ENCODE measurements around the gene ARHGEF40. TPM values are rescaled to one million over a fixed set of nuclear protein-coding genes. Genes with fewer than 3 reads are reported as not detected.

ARHGEF40 gene
- total and polyA plus RNA-seq, 4 experiments from 2014 or later = 0.42 to 0.66 (median 0.51) TPM

DNA sequence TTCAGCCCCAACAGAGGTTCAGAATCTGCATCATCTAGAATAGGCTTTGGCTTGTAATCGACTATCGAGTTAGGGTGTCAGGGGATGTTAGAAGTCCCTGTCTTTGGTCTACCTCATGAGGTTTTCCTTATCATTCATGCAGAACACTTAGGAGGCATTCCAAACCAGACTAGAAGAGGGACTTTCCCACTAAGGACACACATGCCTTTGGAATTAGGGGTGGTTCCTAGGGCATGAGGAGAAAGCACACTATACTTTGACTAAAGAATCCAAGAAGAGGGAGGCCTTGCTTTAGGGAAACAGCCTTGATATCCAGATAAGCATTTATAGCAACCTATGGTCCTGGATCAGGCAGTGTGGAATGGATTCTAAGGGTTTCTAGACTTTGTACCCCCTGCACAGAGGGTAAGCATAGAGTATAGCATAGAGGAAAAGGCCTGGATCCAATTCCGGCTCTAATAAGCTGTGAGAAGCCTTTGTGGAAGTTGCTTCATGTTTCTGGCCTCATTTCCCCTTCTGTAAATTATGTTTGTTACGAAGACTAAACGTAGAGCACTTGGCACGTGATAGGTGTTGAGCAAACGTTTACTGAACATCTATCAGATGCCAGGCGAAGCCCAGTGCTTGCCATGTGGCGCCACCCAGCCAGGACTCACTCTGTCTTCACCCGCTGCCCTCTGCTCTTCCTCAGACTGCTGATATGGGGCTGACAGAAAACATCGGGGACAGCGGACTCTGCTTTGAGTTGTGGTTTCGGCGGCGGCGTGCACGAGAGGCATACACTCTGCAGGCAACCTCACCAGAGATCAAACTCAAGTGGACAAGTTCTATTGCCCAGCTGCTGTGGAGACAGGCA, 15.1 kb downstream of the ARHGEF40 start:
- H3K9me3 ChIP-seq (ENCODE audit: control insufficient read depth in 1 of 2, low read length in 2 of 2) = no peaks in the 10 kb centered on the region
- POLR2A ChIA-PET (ENCODE audit: partially characterized antibody) = interaction anchor here (1.3 kb wide), 1 partner anchor 19 kb away, joined by 4 read pairs; no protein-coding TSS in a partner anchor
- peak overlapping the region in 1 of 8 donors; percentile 46 for H3K4me3 Mint-ChIP-seq
- peaks cover 18% of the 10 kb centered on the region for H3K4me1 ChIP-seq (ENCODE audit: insufficient read depth, low read length)
- peaks cover 0 to 1% of the 10 kb centered on the region in 2 donors for H3K27me3 Mint-ChIP-seq
- H3K27ac Mint-ChIP-seq = peak overlapping the region; percentile 62 to 100 (median 99)
- intact Hi-C loops (cut with micrococcal nuclease) = no loop called here
- H3K27ac ChIP-seq (ENCODE audit: low read depth, low read length) = no peak overlapping the region
- H3K4me3 ChIP-seq (ENCODE audit: low read length in 2 of 2) = no peak overlapping the region
- DNase-seq = no peak
- H3K27me3 ChIP-seq (ENCODE audit: insufficient read depth, low read length) = no peaks in the 10 kb centered on the region
- H3K36me3 ChIP-seq (ENCODE audit: insufficient read depth, low read length) = no peaks in the 10 kb centered on the region
- CTCF ChIA-PET (ENCODE audit: partially characterized antibody) = interaction anchor here (1.2 to 3.5 kb wide), 3 partner anchors 19 to 71 kb away, joined by 7 to 23 read pairs (median 11); no protein-coding TSS in a partner anchor
- H3K4me1 Mint-ChIP-seq = peaks cover 20 to 36% (median 28%) of the 10 kb centered on the region in 4 donors
- peaks cover 0 to 2% of the 10 kb centered on the region in 2 donors for H3K36me3 Mint-ChIP-seq
- peaks cover 0 to 3% (median 0%) of the 10 kb centered on the region in 8 donors for H3K9me3 Mint-ChIP-seq

DNA sequence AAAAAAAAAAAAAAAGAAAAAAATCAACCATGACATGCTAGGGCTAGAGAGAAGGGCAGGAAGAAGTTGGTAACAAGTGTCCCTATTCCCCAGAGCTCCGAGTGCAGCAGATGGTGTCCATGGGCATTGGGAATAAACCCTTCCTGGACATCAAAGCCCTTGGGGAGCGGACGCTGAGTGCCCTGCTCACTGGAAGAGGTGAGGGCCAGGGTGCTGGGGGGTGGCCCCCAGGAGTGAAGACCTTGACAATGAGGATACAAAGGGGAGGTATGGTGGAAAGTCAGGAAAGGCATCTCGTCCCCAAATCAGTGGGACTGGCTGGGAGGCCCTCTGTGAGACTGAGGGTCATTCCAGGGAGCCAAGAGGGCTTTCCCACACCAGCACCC, 16.8 kb downstream of the ARHGEF40 start:
- no peaks in the 10 kb centered on the region for H3K9me3 ChIP-seq (ENCODE audit: control insufficient read depth in 1 of 2, low read length in 2 of 2)
- H3K36me3 Mint-ChIP-seq = peaks cover 0 to 2% of the 10 kb centered on the region in 2 donors
- H3K36me3 ChIP-seq (ENCODE audit: insufficient read depth, low read length) = no peaks in the 10 kb centered on the region
- no peak overlapping the region for H3K4me3 ChIP-seq (ENCODE audit: low read length in 2 of 2)
- peak overlapping the region; percentile 93 to 100 (median 99) for H3K27ac Mint-ChIP-seq
- H3K4me1 Mint-ChIP-seq = peaks cover 20 to 39% (median 29%) of the 10 kb centered on the region in 4 donors
- H3K9me3 Mint-ChIP-seq = peaks cover 0 to 3% (median 0%) of the 10 kb centered on the region in 8 donors
- no peaks in the 10 kb centered on the region for H3K27me3 ChIP-seq (ENCODE audit: insufficient read depth, low read length)
- H3K27me3 Mint-ChIP-seq = peaks cover 0 to 1% of the 10 kb centered on the region in 2 donors
- intact Hi-C loops (cut with micrococcal nuclease) = loop anchor here (1.0 kb wide), 3 partner anchors 16 to 182 kb away; partner anchors contain the start of gene HNRNPC
- peaks cover 18% of the 10 kb centered on the region for H3K4me1 ChIP-seq (ENCODE audit: insufficient read depth, low read length)
- H3K27ac ChIP-seq (ENCODE audit: low read depth, low read length) = peak overlapping the region; percentile 93
- CTCF ChIA-PET (ENCODE audit: partially characterized antibody) = interaction anchor here (0.6 to 4.4 kb wide), 9 partner anchors 10 to 112 kb away, joined by 3 to 80 read pairs (median 4); partner anchors contain the start of gene ARHGEF40
- H3K4me3 Mint-ChIP-seq = peak overlapping the region in 2 of 8 donors; percentile 7 to 15
- no peak for DNase-seq
- POLR2A ChIA-PET (ENCODE audit: partially characterized antibody) = interaction anchor here (0.6 to 4.2 kb wide), 8 partner anchors 11 to 72 kb away, joined by 3 to 57 read pairs (median 8); partner anchors contain the start of genes ARHGEF40, NDRG2, TMEM253 and ZNF219

DNA sequence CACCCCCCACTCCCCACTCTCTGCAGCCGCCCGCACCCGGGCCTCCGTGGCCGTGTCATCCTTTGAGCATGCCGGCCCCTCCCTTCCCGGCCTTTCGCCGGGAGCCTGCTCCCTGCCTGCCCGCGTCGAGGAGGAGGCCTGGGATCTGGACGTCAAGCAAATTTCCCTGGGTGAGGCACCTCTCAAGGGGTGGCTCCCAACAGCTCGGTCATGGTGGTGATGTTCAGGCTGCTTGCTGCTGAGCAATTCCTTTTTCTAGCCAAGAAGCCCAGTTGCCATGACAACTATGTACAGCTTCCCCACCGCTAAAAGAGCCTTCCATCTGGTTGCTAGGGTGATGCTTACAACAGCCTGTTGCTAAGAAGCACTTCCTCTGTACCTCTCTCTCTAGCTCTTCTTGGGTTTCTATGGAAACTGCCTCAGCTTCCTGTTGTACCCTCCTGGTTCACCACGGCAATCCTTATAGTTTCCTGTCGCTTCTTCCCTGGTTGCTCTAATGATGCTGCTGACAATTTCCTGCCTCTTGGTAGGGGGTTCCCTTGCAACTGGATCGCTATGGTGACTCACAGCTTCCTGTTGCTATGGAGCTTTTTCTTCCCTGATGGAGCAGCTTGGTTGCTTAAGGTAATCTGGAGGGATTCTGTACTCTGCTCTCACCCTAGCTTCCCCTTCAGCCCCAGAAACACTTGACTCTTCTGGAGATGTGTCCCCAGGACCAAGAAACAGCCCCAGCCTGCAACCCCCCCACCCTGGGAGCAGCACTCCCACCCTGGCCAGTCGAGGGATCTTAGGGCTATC, 17.4 kb downstream of the ARHGEF40 start:
- no peak overlapping the region for H3K4me3 ChIP-seq (ENCODE audit: low read length in 2 of 2)
- POLR2A ChIA-PET (ENCODE audit: partially characterized antibody) = interaction anchor here (0.6 to 4.2 kb wide), 9 partner anchors 10 to 72 kb away, joined by 3 to 57 read pairs (median 5); partner anchors contain the start of genes ARHGEF40, NDRG2, TMEM253 and ZNF219
- Mint-ChIP-seq H3K4me3 (peak overlapping the region; percentile 25 to 79 (median 69)), H3K27ac (peak overlapping the region; percentile 93 to 100 (median 99)), H3K9me3 (peaks cover 0 to 3% (median 0%) of the 10 kb centered on the region in 8 donors), H3K4me1 (peaks cover 21 to 42% (median 31%) of the 10 kb centered on the region in 4 donors), H3K36me3 (peaks cover 0 to 3% of the 10 kb centered on the region in 2 donors), H3K27me3 (peaks cover 0 to 1% of the 10 kb centered on the region in 2 donors)
- H3K4me1 ChIP-seq (ENCODE audit: insufficient read depth, low read length) = peaks cover 18% of the 10 kb centered on the region
- H3K27ac ChIP-seq (ENCODE audit: low read depth, low read length) = peak overlapping the region; percentile 93
- peak; percentile 90 to 98 (median 97) for DNase-seq
- no peaks in the 10 kb centered on the region for H3K36me3 ChIP-seq (ENCODE audit: insufficient read depth, low read length)
- intact Hi-C loops (cut with micrococcal nuclease) = loop anchor here (1.0 kb wide), 3 partner anchors 16 to 182 kb away; partner anchors contain the start of gene HNRNPC
- H3K9me3 ChIP-seq (ENCODE audit: control insufficient read depth in 1 of 2, low read length in 2 of 2) = no peaks in the 10 kb centered on the region
- no peaks in the 10 kb centered on the region for H3K27me3 ChIP-seq (ENCODE audit: insufficient read depth, low read length)
- CTCF ChIA-PET (ENCODE audit: partially characterized antibody) = interaction anchor here (0.6 to 4.4 kb wide), 10 partner anchors 10 to 112 kb away, joined by 3 to 80 read pairs (median 4); partner anchors contain the start of gene ARHGEF40

DNA sequence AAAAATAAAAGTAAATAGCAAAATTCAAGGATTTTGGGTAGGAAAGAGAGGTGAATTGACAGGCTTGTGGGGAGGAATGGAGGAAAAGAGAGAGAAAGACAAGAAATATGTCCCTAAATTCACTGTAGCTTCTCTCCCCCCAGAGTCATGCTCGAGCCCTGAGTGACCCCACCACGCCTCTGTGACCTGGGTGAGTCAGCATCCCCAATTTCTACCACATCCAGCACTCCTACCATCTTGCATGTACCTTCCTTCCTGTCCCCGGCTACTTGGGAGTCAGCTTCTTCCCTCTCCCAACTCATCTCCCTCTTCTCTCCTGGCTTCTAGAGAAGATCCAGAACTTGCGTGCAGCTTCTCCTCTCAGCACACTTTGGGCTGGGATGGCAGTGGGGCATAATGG, 18.6 kb downstream of the ARHGEF40 start:
- Histone ChIP-seq H3K4me3 (ENCODE audit: low read length in 2 of 2) (no peak overlapping the region), H3K27ac (ENCODE audit: low read depth, low read length) (peak overlapping the region; percentile 93), H3K27me3 (ENCODE audit: insufficient read depth, low read length) (no peaks in the 10 kb centered on the region), H3K36me3 (ENCODE audit: insufficient read depth, low read length) (no peaks in the 10 kb centered on the region), H3K4me1 (ENCODE audit: insufficient read depth, low read length) (peaks cover 23% of the 10 kb centered on the region), H3K9me3 (ENCODE audit: control insufficient read depth in 1 of 2, low read length in 2 of 2) (no peaks in the 10 kb centered on the region)
- H3K36me3 Mint-ChIP-seq = peaks cover 0 to 3% of the 10 kb centered on the region in 2 donors
- peaks cover 26 to 51% (median 36%) of the 10 kb centered on the region in 4 donors for H3K4me1 Mint-ChIP-seq
- ChIA-PET POLR2A (ENCODE audit: partially characterized antibody) (interaction anchor here (1.3 to 4.2 kb wide), 5 partner anchors 9 to 74 kb away, joined by 4 to 57 read pairs (median 11); partner anchors contain the start of genes ARHGEF40, TMEM253 and ZNF219), CTCF (ENCODE audit: partially characterized antibody) (interaction anchor here (0.5 to 4.4 kb wide), 10 partner anchors 8 to 75 kb away, joined by 3 to 80 read pairs (median 4); partner anchors contain the start of gene ARHGEF40)
- H3K9me3 Mint-ChIP-seq = peaks cover 0 to 3% (median 0%) of the 10 kb centered on the region in 8 donors
- H3K27ac Mint-ChIP-seq = peak overlapping the region; percentile 93 to 100 (median 99)
- DNase-seq = no peak
- peaks cover 0 to 1% of the 10 kb centered on the region in 2 donors for H3K27me3 Mint-ChIP-seq
- H3K4me3 Mint-ChIP-seq = no peak overlapping the region
- intact Hi-C loops (cut with micrococcal nuclease) = no loop called here

DNA sequence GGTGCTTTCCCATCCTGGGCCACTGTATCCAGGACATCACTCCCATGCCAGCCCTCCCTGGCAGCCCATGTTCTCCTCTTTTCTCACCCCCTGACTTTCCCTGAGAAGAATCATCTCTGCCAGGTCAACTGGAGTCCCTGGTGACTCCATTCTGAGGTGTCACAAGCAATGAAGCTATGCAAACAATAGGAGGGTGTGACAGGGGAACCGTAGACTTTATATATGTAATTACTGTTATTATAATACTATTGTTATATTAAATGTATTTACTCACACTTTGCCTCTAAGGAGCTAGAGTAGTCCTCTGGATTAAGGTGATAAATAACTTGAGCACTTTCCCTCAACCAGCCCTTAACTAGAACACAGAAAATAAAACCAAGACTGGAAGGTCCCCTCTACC, 19.2 kb downstream of the ARHGEF40 start:
- intact Hi-C loops (cut with micrococcal nuclease) = no loop called here
- ChIA-PET POLR2A (ENCODE audit: partially characterized antibody) (interaction anchor here (1.0 to 4.2 kb wide), 5 partner anchors 14 to 74 kb away, joined by 3 to 57 read pairs (median 5); partner anchors contain the start of genes ARHGEF40 and TMEM253), CTCF (ENCODE audit: partially characterized antibody) (interaction anchor here (0.8 to 4.4 kb wide), 10 partner anchors 12 to 76 kb away, joined by 3 to 80 read pairs (median 4); partner anchors contain the start of gene ARHGEF40)
- no peaks in the 10 kb centered on the region for H3K9me3 ChIP-seq (ENCODE audit: control insufficient read depth in 1 of 2, low read length in 2 of 2)
- no peak for DNase-seq
- Mint-ChIP-seq H3K36me3 (peaks cover 0 to 3% of the 10 kb centered on the region in 2 donors), H3K4me3 (peak overlapping the region in 1 of 8 donors; percentile 33), H3K27me3 (peaks cover 0 to 1% of the 10 kb centered on the region in 2 donors), H3K9me3 (peaks cover 0 to 3% (median 0%) of the 10 kb centered on the region in 8 donors), H3K4me1 (peaks cover 24 to 51% (median 36%) of the 10 kb centered on the region in 4 donors), H3K27ac (peak overlapping the region; percentile 93 to 100 (median 99))
- H3K27ac ChIP-seq (ENCODE audit: low read depth, low read length) = peak overlapping the region; percentile 93
- peaks cover 23% of the 10 kb centered on the region for H3K4me1 ChIP-seq (ENCODE audit: insufficient read depth, low read length)
- H3K27me3 ChIP-seq (ENCODE audit: insufficient read depth, low read length) = no peaks in the 10 kb centered on the region
- H3K36me3 ChIP-seq (ENCODE audit: insufficient read depth, low read length) = no peaks in the 10 kb centered on the region
- no peak overlapping the region for H3K4me3 ChIP-seq (ENCODE audit: low read length in 2 of 2)

DNA sequence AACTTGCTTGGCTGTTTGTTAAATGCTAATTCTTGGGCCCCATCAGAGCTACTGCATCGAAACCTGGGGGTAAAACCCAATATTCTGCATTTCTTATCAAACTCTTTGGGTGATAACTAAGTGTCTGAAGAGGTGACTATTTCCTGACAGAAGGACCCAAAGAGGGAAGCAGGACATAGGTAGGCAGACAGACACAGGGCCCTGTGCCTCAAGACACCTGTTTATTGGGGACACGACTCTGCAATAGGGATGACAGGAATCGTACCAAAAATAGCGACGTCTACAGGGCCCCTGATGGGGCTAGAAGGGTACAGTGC, 19.7 kb downstream of the ARHGEF40 start:
- Mint-ChIP-seq H3K36me3 (peaks cover 0 to 3% of the 10 kb centered on the region in 2 donors), H3K27ac (peak overlapping the region; percentile 93 to 100 (median 99)), H3K27me3 (peaks cover 0 to 1% of the 10 kb centered on the region in 2 donors), H3K9me3 (peaks cover 0 to 3% (median 0%) of the 10 kb centered on the region in 8 donors), H3K4me3 (no peak overlapping the region), H3K4me1 (peaks cover 24 to 51% (median 36%) of the 10 kb centered on the region in 4 donors)
- peaks cover 23% of the 10 kb centered on the region for H3K4me1 ChIP-seq (ENCODE audit: insufficient read depth, low read length)
- intact Hi-C loops (cut with micrococcal nuclease) = no loop called here
- H3K27me3 ChIP-seq (ENCODE audit: insufficient read depth, low read length) = no peaks in the 10 kb centered on the region
- ChIA-PET CTCF (ENCODE audit: partially characterized antibody) (interaction anchor here (1.1 to 4.4 kb wide), 7 partner anchors 12 to 76 kb away, joined by 3 to 80 read pairs (median 4); no protein-coding TSS in a partner anchor), POLR2A (ENCODE audit: partially characterized antibody) (interaction anchor here (1.0 to 4.2 kb wide), 5 partner anchors 13 to 75 kb away, joined by 3 to 57 read pairs (median 5); partner anchors contain the start of genes ARHGEF40 and TMEM253)
- peak overlapping the region; percentile 10 for H3K27ac ChIP-seq (ENCODE audit: low read depth, low read length)
- DNase-seq = no peak
- no peaks in the 10 kb centered on the region for H3K36me3 ChIP-seq (ENCODE audit: insufficient read depth, low read length)
- no peak overlapping the region for H3K4me3 ChIP-seq (ENCODE audit: low read length in 2 of 2)
- no peaks in the 10 kb centered on the region for H3K9me3 ChIP-seq (ENCODE audit: control insufficient read depth in 1 of 2, low read length in 2 of 2)

All from CD4-positive, alpha-beta memory T cell (primary cell).